Panc1 (cell line): ENCODE data around the gene IGFBP3.

Source experiments
- POLR2AphosphoS5 ChIP-seq: IDR thresholded peaks from 2 replicates; pipeline ENCODE4 v1.6.1; 2012; ENCODE audit warnings: mild to moderate bottlenecking, low read depth, low read length, moderate library complexity
- TF ChIP-seq, protein P1 (sequence below): fragments of 450-650 bp; IDR thresholded peaks from 2 replicates; pipeline ENCODE4 v1.5.1; 2017; ENCODE audit warnings: mild to moderate bottlenecking

DNA sequence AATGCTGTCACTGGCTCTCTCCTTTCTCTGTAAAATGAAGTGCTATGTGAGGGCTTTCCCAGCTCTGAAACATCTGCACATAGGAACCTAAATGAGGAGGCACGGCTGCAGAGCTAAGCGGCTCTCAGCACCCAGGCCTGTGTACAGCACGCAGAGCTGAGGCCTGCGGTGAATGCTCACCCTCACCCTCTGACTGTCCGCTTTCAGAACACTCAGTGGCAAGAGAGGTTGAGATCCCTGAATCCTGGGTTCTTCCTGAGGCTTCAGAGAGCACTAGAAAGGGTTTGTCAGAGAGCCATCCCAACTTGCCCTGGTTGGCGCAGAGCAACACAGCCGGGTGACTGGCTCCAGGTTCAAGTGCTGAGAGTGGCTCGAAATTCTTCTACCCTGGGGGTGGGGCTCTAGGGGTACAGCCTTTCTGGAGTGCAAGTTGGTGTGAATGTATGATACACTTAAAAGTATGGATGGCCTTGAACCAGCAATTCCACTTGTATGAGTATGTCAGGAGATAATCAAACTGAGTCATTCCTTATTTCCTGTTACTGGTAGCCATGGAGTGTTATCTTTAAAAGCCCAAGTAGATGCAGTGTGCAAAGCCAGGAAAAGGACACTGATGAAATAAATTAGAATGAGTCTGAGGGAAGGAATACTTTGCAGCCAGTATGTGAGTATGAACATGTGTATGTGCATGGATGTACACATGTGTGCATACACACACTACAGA, 46.5 kb downstream of the IGFBP3 start:
- no peak for TF ChIP-seq POLR2AphosphoS5
- TF ChIP-seq, protein P1, sequence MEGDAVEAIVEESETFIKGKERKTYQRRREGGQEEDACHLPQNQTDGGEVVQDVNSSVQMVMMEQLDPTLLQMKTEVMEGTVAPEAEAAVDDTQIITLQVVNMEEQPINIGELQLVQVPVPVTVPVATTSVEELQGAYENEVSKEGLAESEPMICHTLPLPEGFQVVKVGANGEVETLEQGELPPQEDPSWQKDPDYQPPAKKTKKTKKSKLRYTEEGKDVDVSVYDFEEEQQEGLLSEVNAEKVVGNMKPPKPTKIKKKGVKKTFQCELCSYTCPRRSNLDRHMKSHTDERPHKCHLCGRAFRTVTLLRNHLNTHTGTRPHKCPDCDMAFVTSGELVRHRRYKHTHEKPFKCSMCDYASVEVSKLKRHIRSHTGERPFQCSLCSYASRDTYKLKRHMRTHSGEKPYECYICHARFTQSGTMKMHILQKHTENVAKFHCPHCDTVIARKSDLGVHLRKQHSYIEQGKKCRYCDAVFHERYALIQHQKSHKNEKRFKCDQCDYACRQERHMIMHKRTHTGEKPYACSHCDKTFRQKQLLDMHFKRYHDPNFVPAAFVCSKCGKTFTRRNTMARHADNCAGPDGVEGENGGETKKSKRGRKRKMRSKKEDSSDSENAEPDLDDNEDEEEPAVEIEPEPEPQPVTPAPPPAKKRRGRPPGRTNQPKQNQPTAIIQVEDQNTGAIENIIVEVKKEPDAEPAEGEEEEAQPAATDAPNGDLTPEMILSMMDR: no peak
